Pancreas (tissue), 10 donors: ENCODE data around the gene TNN. TPM values are rescaled to one million over a fixed set of nuclear protein-coding genes. Genes with fewer than 3 reads are reported as not detected.
"Not testable (repeated sequence)": the region's sequence is repeated elsewhere in the genome, so short reads cannot be mapped to it uniquely, and the experiment has no call there.

Experiments used
- ATAC-seq, 4 donors: fragments of 200-7000 bp; cut with Tn5 transposase; one replicate each; pipeline versions ENCODE4 v1.8.0 to v1.9.1; 2020; ENCODE audit warnings: mild to moderate bottlenecking in 4 of 4, moderate library complexity in 4 of 4
- DNase-seq, 6 donors: peaks; one replicate each; pipeline ENCODE4 v3.0.0-alpha.2; 2020
- FAIRE-seq: peaks from 2 replicates; lab custom pipeline; 2012; peaks lifted over from hg19 to GRCh38; lab: Jason Lieb, UNC
- H3K27ac ChIP-seq, 4 donors: fragments of 200-600 bp; sonication (generic); 1 replicate in 3 of 4; 2 replicates in 1 of 4; pipeline versions ENCODE4 v1.5.0 to v1.8.0; 2020
- H3K27me3 ChIP-seq, 4 donors: fragments of 200-600 bp; one replicate each; pipeline ENCODE4 v1.8.0; 2021
- H3K36me3 ChIP-seq, 3 donors: fragments of 200-600 bp; sonication (generic) in 1 of 3; one replicate each; pipeline versions ENCODE4 v1.5.0 to v1.8.0; 2020 to 2021
- H3K4me1 ChIP-seq, 3 donors: fragments of 200-600 bp; one replicate each; pipeline ENCODE4 v1.8.0; 2021
- H3K4me3 ChIP-seq, 4 donors: fragments of 200-600 bp; sonication (generic) in 2 of 4; one replicate each; pipeline versions ENCODE4 v1.5.0 to v1.8.0; 2020 to 2021
- H3K9me3 ChIP-seq, 4 donors: fragments of 200-600 bp; one replicate each; pipeline ENCODE4 v1.8.0; 2021
- WGBS, 2 donors: extraction: QIAGEN DNeasy Blood & Tissue Kit; methylation state at CpG; one replicate each; pipeline ENCODE4 v1.1.7; 2013; 5-methylcytosine and 5-hydroxymethylcytosine counted together
- intact Hi-C, 3 donors: fragments of 100-400 bp; cut with DNase I; formaldehyde crosslinking; loops; one replicate each; pipeline versions ENCODE4 v1.11.1 to v1.14.2; 2022
- polyA plus RNA-seq, 2 donors: library from polyadenylated mRNA; stranded (reverse); fragments of 200-250 nt; gene quantifications; one replicate each; pipeline ENCODE4 v1.2.3, GENCODE V29; 2013
- total RNA-seq, 6 donors: library from RNA; stranded (reverse); fragmentation: NEBNext Ultra II Directional in 4 of 6; extraction: Animal tissue kit (Norgen Biotek cat#: 25700) in 4 of 6; gene quantifications; one replicate each; pipeline versions ENCODE4 v1.2.1 to v1.2.4, GENCODE V29; 2021 to 2023
- TF ChIP-seq, protein P1 (sequence below), 4 donors: fragments of 200-600 bp; sonication (generic) in 3 of 4; IDR thresholded peaks; one replicate each; pipeline versions ENCODE4 v1.5.0 to v1.8.0; 2021; ENCODE audit warnings: antibody characterized with exemption in 4 of 4
- donor health status: healthy with polysubstance abuse.
- donor health status: DM: no; HTN: no; CAD: no; lungs with moderate emphysema.
- donor health status: DM: no; HTN: no; CAD: no.
- donor health status: control.
- donor health status: control.
- donor health status: Bipolar disorder and iron deficiency.
- donor health status: DM: yes; HTN: yes; CAD: no.
- donor health status: DM: no; HTN: no; CAD: no.
- donor health status: DM: no; HTN: no; CAD: no.
- donor health status: DM: yes; HTN: yes; CAD: no.

TNN gene
- total and polyA plus RNA-seq, 8 donors, result 0.05 to 0.09 (median 0.07) TPM; not detected in 4

DNA sequence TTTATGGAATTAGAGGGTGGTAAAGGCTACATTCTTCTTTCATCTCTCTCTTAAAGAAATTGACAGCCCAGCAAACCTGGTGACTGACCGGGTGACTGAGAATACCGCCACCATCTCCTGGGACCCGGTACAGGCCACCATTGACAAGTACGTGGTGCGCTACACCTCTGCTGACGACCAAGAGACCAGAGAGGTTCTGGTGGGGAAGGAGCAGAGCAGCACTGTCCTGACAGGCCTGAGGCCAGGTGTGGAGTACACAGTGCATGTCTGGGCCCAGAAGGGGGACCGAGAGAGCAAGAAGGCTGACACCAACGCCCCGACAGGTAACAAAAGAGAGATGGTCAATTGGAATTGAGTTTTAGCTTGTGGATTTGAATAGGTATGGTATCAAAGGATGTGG, 29.7 kb downstream of the TNN start:
- TF ChIP-seq, protein P1, sequence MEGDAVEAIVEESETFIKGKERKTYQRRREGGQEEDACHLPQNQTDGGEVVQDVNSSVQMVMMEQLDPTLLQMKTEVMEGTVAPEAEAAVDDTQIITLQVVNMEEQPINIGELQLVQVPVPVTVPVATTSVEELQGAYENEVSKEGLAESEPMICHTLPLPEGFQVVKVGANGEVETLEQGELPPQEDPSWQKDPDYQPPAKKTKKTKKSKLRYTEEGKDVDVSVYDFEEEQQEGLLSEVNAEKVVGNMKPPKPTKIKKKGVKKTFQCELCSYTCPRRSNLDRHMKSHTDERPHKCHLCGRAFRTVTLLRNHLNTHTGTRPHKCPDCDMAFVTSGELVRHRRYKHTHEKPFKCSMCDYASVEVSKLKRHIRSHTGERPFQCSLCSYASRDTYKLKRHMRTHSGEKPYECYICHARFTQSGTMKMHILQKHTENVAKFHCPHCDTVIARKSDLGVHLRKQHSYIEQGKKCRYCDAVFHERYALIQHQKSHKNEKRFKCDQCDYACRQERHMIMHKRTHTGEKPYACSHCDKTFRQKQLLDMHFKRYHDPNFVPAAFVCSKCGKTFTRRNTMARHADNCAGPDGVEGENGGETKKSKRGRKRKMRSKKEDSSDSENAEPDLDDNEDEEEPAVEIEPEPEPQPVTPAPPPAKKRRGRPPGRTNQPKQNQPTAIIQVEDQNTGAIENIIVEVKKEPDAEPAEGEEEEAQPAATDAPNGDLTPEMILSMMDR (IDR thresholded peaks at IDR 0.05), result no peak
- H3K9me3 ChIP-seq, result no peaks in the 10 kb centered on the region
- H3K4me1 ChIP-seq, result no peaks in the 10 kb centered on the region
- ATAC-seq (no peak), DNase-seq (no peak), FAIRE-seq (no peak)
- intact Hi-C loops, result no loop called here
- H3K27me3 ChIP-seq, result no peaks in the 10 kb centered on the region
- H3K36me3 ChIP-seq, result no peaks in the 10 kb centered on the region
- 81 to 88% methylated on average over 9 of the region's 9 CpGs for WGBS, 2 donors
- H3K4me3 ChIP-seq, result no peak overlapping the region
- no peak overlapping the region for H3K27ac ChIP-seq

DNA sequence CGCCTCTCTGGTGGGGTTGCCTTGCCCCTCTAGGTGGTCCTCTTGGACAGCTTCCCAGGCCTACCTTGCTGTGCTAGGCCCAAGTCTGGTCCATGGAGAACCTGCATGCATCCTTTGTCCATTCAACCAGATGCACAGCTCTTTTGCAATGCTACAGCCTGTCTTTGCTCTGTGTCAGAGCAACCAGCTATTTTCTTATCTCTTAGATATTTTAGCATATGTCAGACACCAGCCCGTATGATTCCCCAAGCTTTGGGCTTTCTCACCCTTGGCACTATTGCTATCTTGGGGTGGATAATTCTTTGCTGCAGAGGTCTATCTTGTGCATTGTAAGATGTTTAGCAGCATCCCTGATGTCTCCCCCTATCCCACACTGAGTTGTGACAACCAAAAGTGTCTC, 32.3 kb downstream of the TNN start:
- TF ChIP-seq, protein P1 (IDR thresholded peaks at IDR 0.05), result no peak
- Histone ChIP-seq H3K27me3 (no peaks in the 10 kb centered on the region), H3K4me1 (no peaks in the 10 kb centered on the region), H3K4me3 (no peak overlapping the region), H3K27ac (no peak overlapping the region), H3K9me3 (no peaks in the 10 kb centered on the region), H3K36me3 (no peaks in the 10 kb centered on the region)
- FAIRE-seq (no peak), DNase-seq (no peak), ATAC-seq (no peak)
- intact Hi-C loops, result no loop called here
- WGBS, 2 donors, result 65% methylated on average over 2 of the region's 2 CpGs

DNA sequence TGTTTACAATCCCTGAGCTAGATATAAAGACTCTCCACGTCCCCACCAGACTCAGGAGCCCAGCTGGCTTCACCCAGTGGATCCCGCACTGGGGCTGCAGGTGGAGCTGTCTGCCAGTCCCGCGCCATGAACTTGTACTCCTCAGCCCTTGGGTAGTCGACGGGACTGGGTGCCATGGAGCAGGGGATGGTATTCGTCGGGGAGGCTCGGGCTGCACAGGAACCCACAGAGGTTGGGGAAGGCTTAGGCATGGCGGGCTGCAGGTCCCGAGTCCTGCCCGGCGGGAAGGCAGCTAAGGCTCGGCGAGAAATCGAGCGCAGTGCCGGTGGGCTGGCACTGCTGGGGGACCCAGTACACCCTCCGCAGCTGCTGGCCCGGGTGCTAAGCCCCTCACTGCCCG, 34.5 kb downstream of the TNN start:
- H3K27me3 ChIP-seq, ATAC-seq, H3K36me3 ChIP-seq, FAIRE-seq, H3K4me1 ChIP-seq, DNase-seq, H3K9me3 ChIP-seq, intact Hi-C loops, H3K4me3 ChIP-seq, H3K27ac ChIP-seq: not testable (repeated sequence)
- WGBS, 2 donors, result 93 to 95% methylated on average over 11 to 21 of the region's 21 CpGs

DNA sequence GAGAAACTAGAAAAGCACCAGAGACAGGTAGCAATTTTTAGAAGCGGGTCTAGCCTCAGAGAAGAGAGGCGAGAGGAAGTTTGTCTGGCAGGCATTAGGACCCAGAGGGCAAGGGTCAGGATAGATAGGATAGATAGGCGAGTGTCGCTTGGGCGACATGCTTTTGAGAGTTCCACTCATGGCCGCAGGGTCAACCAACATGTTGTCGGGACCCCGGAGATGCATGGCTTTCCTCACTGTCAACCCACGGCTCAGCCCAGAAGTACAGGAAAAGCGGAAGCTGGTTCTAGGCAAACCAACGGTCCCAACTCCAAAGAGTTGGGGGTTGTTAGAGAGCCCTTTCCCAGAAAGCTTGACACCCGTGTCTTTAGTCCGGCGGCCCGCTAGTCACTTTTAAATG, 38.9 kb downstream of the TNN start:
- FAIRE-seq, H3K9me3 ChIP-seq, ATAC-seq, H3K36me3 ChIP-seq, H3K27me3 ChIP-seq, H3K4me1 ChIP-seq, H3K4me3 ChIP-seq, intact Hi-C loops, DNase-seq, H3K27ac ChIP-seq: not testable (repeated sequence)
- 81 to 83% methylated on average over 15 of the region's 15 CpGs for WGBS, 2 donors

DNA sequence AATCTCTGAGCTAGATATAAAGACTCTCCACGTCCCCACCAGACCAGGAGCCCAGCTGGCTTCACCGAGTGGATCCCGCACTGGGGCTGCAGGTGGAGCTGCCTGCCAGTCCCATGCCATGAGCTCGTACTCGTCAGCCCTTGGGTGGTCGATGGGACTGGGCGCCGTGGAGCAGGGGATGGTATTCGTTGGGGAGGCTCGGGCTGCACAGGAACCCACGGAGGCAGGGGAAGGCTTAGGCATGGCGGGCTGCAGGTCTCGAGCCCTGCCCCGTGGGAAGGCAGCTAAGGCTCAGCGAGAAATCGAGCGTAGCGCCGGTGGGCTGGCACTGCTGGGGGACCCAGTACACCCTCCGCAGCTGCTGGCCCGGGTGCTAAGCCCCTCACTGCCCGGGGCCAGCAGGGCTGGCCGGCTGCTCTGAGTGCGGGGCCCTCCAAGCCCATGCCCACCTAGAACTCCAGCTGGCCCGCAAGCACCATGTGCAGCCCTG, 40.7 kb downstream of the TNN start:
- H3K9me3 ChIP-seq, H3K4me1 ChIP-seq, H3K36me3 ChIP-seq, FAIRE-seq, H3K27me3 ChIP-seq, ATAC-seq, DNase-seq, intact Hi-C loops, H3K27ac ChIP-seq, H3K4me3 ChIP-seq: not testable (repeated sequence)
- WGBS, 2 donors, result 92% methylated on average over 19 to 25 of the region's 25 CpGs

DNA sequence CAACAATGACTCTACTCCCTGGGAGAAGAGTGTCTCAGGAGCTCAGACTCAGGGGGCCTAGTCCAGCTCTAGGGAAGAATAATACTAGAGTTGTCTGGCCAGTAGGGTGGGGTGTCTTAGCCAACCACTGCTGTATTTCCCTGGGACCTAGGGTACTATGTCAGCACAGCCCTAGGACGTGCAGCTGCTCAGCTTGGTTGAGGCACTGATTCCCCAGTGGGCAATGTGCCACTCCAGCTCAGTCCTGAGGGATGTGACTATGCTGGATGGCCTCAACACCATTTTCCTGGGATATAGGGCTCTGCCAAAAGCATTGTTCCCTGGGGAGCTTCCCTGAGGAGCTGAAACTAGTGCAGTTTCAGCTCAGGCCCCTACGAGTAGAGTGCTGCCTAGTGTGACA, 47.4 kb downstream of the TNN start:
- Histone ChIP-seq H3K36me3 (no peaks in the 10 kb centered on the region), H3K9me3 (no peaks in the 10 kb centered on the region), H3K4me1 (no peaks in the 10 kb centered on the region), H3K27ac (no peak overlapping the region), H3K4me3 (no peak overlapping the region), H3K27me3 (no peaks in the 10 kb centered on the region)
- intact Hi-C loops, result no loop called here
- TF ChIP-seq, protein P1 (IDR thresholded peaks at IDR 0.05), result no peak
- DNase-seq (no peak), ATAC-seq (no peak), FAIRE-seq (no peak)
- WGBS, 2 donors, result 78 to 97% methylated on average over 2 of the region's 2 CpGs
